Body of pancreas (tissue), 4 donors: ENCODE results near the gene DCANP1.

ENCODE experiments used
- POLR2A ChIP-seq, 3 donors: fragments of 450-650 bp; IDR thresholded peaks; one replicate each; pipeline ENCODE4 v1.6.1; 2016; ENCODE audit warnings: antibody characterized with exemption in 3 of 3, mild to moderate bottlenecking in 2 of 3
- TF ChIP-seq, protein P1 (sequence below), 7 experiments: fragments of 450-650 bp in 4 of 7; fragments of 200-600 bp in 3 of 7; sonication (generic) in 3 of 7; IDR thresholded peaks; one replicate each; pipeline ENCODE4 v1.5.1; 2016 to 2019; ENCODE audit warnings: antibody characterized with exemption in 7 of 7

DNA sequence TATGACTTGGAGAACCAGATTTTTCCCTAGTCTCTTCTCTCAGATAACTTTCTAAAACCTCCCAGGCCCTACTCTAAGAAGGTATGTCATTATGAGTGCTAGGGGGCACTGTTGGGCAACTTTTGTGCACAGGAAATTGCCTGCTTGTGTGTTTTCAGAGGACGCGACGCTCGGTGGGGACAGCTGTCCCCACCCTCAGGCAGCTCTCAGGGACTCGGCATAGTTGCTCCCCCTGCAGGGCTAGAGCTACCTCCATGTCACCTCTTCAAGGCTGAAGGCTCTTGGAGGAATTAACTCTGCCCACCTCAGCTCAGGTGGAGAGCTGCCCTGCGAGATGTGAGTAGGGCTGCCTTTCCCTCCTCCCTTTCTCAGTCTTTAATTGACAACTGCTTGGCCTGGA is 15.2 kb upstream of the DCANP1 start:
- TF ChIP-seq, protein P1, sequence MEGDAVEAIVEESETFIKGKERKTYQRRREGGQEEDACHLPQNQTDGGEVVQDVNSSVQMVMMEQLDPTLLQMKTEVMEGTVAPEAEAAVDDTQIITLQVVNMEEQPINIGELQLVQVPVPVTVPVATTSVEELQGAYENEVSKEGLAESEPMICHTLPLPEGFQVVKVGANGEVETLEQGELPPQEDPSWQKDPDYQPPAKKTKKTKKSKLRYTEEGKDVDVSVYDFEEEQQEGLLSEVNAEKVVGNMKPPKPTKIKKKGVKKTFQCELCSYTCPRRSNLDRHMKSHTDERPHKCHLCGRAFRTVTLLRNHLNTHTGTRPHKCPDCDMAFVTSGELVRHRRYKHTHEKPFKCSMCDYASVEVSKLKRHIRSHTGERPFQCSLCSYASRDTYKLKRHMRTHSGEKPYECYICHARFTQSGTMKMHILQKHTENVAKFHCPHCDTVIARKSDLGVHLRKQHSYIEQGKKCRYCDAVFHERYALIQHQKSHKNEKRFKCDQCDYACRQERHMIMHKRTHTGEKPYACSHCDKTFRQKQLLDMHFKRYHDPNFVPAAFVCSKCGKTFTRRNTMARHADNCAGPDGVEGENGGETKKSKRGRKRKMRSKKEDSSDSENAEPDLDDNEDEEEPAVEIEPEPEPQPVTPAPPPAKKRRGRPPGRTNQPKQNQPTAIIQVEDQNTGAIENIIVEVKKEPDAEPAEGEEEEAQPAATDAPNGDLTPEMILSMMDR (IDR thresholded peaks at IDR 0.05): peak in 6 of 7 experiments; percentile 5 to 35 (median 18)
- TF ChIP-seq POLR2A (IDR thresholded peaks at IDR 0.05): no peak
